Naive thymus-derived CD8-positive, alpha-beta T cell (primary cell): ENCODE data around the gene RETN. TPM values are rescaled to one million over a fixed set of nuclear protein-coding genes. Genes with fewer than 3 reads are reported as not detected.
"Not testable (repeated sequence)": the region's sequence is repeated elsewhere in the genome, so short reads cannot be mapped to it uniquely, and the experiment has no call there.

ENCODE experiments used
- ATAC-seq, 2 donors: fragments of 150-1000 bp; cut with Tn5 transposase in 1 of 2; sonication (Bioruptor Pico), chemical (Tn5 transposase) in 1 of 2; 1 replicate in 1 of 2; 2 replicates in 1 of 2; pipeline ENCODE4 v1.10.0; 2021; ENCODE audit warnings: mild to moderate bottlenecking in 2 of 2, moderate library complexity in 2 of 2
- POLR2A ChIA-PET: fragments of 350-600 bp; sonication (Branson Sonifier 250); formaldehyde crosslinking; loops from one replicate; lab custom pipeline; 2021; ENCODE audit warnings: antibody characterized with exemption; lab: Charles Lee
- DNase-seq, 10 donors: peaks; one replicate each; pipeline versions ENCODE4 v3.0.0 to v3.0.0-alpha.2; 2020 to 2022
- H3K27ac Mint-ChIP-seq, 10 donors: one replicate each; pipeline ENCODE4 v1.8.0; 2020 to 2022; ENCODE audit warnings: mild to moderate bottlenecking in 10 of 10, mixed read lengths in 10 of 10, moderate library complexity in 4 of 10, inconsistent platforms in 1 of 10
- H3K27me3 Mint-ChIP-seq, 5 donors: one replicate each; pipeline ENCODE4 v1.8.0; 2021 to 2022; ENCODE audit warnings: mixed read lengths in 5 of 5
- H3K36me3 Mint-ChIP-seq, 3 donors: one replicate each; pipeline ENCODE4 v1.8.0; 2020 to 2022; ENCODE audit warnings: mixed read lengths in 3 of 3, mild to moderate bottlenecking in 2 of 3, inconsistent platforms in 1 of 3
- H3K4me1 Mint-ChIP-seq, 4 donors: one replicate each; pipeline ENCODE4 v1.8.0; 2021 to 2022; ENCODE audit warnings: mixed read lengths in 4 of 4
- H3K4me3 Mint-ChIP-seq, 10 donors: one replicate each; pipeline ENCODE4 v1.8.0; 2020 to 2022; ENCODE audit warnings: mild to moderate bottlenecking in 10 of 10, mixed read lengths in 10 of 10, moderate library complexity in 6 of 10, inconsistent platforms in 1 of 10
- H3K9me3 Mint-ChIP-seq, 9 donors: one replicate each; pipeline ENCODE4 v1.8.0; 2020 to 2022; ENCODE audit warnings: mixed read lengths in 9 of 9, mild to moderate bottlenecking in 3 of 9, inconsistent platforms in 1 of 9, moderate library complexity in 1 of 9
- polyA plus RNA-seq, 3 donors: library from polyadenylated mRNA; unstranded; fragments of 300-500 nt; fragmentation: Illumina TruSeq; gene quantifications; one replicate each; pipeline ENCODE4 v1.2.3, GENCODE V29; 2021
- total RNA-seq, 8 experiments: library from RNA in 2 of 8; stranded (reverse) in 2 of 8; gene quantifications; one replicate each; pipeline ENCODE4 v1.2.3 and lab custom pipeline; 2021 to 2026

Gene RETN
- total and polyA plus RNA-seq, 5 experiments from 2014 or later, result 6.5 to 12.8 (median 8.7) TPM; not detected in 2

DNA sequence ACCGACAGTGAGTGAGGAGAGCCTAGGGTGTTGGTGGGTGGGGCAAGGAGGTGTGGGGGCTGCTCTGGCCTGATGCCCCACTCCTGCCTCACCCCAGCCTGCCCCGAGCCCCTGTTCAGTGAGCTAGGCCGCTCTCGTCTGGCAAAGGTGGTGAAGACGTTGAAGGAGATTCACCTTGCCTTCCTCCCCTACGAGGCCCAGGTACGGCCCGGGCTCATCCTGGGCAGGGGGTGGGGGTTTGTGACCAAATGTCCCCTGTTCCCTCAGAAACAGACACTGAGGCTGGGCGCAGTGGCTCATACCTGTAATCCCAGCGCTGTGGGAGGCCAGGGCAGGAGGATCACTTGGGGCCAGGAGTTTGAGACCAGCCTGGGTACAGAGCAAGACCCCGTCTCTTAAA, 28.0 kb upstream of the RETN start:
- DNase-seq, result no peak
- Mint-ChIP-seq H3K9me3 (no peaks in the 10 kb centered on the region), H3K27me3 (no peaks in the 10 kb centered on the region), H3K4me1 (peaks cover 14 to 40% (median 30%) of the 10 kb centered on the region in 4 donors), H3K4me3 (no peak overlapping the region), H3K36me3 (peaks cover 0 to 17% (median 0%) of the 10 kb centered on the region in 3 donors), H3K27ac (no peak overlapping the region)
- ATAC-seq, result no peak
- POLR2A ChIA-PET, result interaction anchor here (1.9 kb wide), 1 partner anchor 11 kb away, joined by 8 read pairs; the partner anchor contains the start of genes PET100 and XAB2

DNA sequence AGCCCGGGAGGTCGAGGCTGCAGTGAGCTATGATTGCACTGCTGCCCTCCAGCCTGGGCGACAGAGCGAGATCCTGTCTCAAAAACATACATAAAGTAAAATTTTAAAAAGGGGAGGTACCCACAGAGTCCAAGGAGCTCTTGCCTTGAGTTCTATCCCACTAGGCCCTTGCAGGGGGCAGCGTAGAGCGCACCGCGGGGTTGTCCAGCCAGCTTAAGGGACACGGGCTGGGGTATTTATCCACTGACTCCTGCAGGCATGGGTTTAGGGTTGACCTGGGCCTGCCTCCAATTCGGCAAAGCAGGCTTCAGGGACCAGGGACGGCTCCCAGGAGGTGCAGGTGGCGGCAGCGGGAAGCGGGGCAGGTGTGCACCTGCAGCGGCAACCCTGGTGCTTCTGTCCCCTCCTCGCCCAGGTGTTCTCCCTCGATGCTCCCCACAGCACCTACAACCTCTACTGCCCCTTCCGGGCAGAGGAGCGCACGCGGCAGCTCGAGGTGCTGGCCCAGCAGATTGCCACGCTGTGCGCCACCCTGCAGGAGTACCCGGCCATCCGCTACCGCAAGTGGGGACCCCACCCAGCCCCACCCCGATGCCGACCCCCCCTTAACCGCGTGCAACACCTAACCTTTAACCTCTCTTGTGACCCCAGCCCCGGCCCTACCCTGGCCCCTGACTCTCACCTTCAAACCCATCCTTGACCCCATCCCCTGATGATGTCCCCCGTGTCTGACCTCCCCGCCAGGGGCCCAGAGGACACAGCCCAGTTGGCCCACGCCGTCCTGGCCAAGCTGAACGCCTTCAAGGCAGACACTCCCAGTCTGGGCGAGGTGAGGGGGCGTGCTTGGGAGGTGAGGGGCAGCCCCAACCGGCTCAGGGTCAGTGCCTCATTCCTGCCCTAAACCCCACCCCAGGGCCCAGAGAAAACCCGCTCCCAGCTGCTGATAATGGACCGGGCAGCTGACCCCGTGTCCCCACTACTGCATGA, 27.3 kb upstream of the RETN start:
- Mint-ChIP-seq H3K9me3 (no peaks in the 10 kb centered on the region), H3K4me1 (peaks cover 15 to 32% (median 26%) of the 10 kb centered on the region in 4 donors), H3K27ac (peak overlapping the region in 1 of 10 donors; percentile 59), H3K27me3 (no peaks in the 10 kb centered on the region), H3K36me3 (peaks cover 0 to 20% (median 0%) of the 10 kb centered on the region in 3 donors), H3K4me3 (no peak overlapping the region)
- POLR2A ChIA-PET, result interaction anchor here (1.9 kb wide), 1 partner anchor 12 kb away, joined by 8 read pairs; the partner anchor contains the start of genes PET100 and XAB2
- ATAC-seq, result no peak
- no peak for DNase-seq

DNA sequence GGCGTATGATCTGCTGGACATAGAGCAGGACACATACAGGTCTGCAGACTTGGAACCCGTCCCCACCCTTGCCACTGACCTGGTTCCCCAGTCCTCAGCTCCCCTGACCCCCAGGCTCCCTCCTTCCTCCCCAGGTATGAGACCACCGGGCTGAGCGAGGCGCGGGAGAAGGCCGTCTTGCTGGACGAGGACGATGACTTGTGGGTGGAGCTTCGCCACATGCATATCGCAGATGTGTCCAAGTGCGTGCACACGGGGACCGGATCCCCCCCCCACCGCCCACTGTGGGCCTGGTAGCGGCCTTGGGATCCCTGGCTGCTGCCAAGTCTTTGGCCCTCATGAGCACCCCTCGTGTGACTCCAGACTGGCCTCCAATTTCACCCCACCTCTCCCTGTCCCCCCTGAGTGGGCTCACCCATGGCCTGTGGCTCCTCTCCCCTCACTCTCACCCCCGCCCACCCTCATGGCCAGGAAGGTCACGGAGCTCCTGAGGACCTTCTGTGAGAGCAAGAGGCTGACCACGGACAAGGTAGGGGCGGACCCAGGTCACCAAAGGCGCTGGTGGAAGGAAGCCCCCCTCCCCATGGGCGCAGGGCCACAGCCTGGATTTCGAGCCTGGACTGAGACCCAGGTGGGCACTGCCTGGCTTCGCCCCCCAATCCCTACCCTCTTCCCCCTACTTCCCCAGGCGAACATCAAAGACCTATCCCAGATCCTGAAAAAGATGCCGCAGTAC, 26.4 kb upstream of the RETN start:
- ATAC-seq (no peak), DNase-seq (no peak)
- no peak overlapping the region for H3K4me3 Mint-ChIP-seq
- no peaks in the 10 kb centered on the region for H3K9me3 Mint-ChIP-seq
- H3K4me1 Mint-ChIP-seq, result peaks cover 14 to 29% (median 21%) of the 10 kb centered on the region in 4 donors
- POLR2A ChIA-PET, result interaction anchor here (1.9 kb wide), 1 partner anchor 13 kb away, joined by 8 read pairs; the partner anchor contains the start of genes PET100 and XAB2
- H3K27me3 Mint-ChIP-seq, result no peaks in the 10 kb centered on the region
- H3K36me3 Mint-ChIP-seq, result peaks cover 0 to 20% (median 0%) of the 10 kb centered on the region in 3 donors
- H3K27ac Mint-ChIP-seq, result no peak overlapping the region

- Mint-ChIP-seq H3K4me3 (no peak overlapping the region), H3K36me3 (peaks cover 0 to 24% (median 0%) of the 10 kb centered on the region in 3 donors), H3K27me3 (no peaks in the 10 kb centered on the region), H3K27ac (peak overlapping the region in 1 of 10 donors; percentile 11), H3K9me3 (no peaks in the 10 kb centered on the region), H3K4me1 (peaks cover 14 to 24% (median 19%) of the 10 kb centered on the region in 4 donors)
- DNase-seq, result no peak
- POLR2A ChIA-PET, result no interaction called here
- ATAC-seq, result no peak
These were observed 25.8 kb upstream of the RETN start for GRCh38 chr19:7643031-7643415.

- H3K27me3 Mint-ChIP-seq, ATAC-seq, H3K4me3 Mint-ChIP-seq, H3K9me3 Mint-ChIP-seq: not testable (repeated sequence)
- Mint-ChIP-seq H3K27ac (peak overlapping the region in 1 of 10 donors; percentile 60), H3K36me3 (peaks cover 0 to 24% (median 0%) of the 10 kb centered on the region in 3 donors), H3K4me1 (peaks cover 13 to 15% (median 15%) of the 10 kb centered on the region in 4 donors)
- POLR2A ChIA-PET, result interaction anchor here (0.7 to 1.3 kb wide), 2 partner anchors 12 to 14 kb away, joined by 3 to 4 read pairs; no protein-coding TSS in a partner anchor
- peak in 1 of 10 donors; percentile 14 for DNase-seq
These were observed 25.0 kb upstream of the RETN start for GRCh38 chr19:7643629-7644549.

- POLR2A ChIA-PET, result interaction anchor here (0.7 to 1.3 kb wide), 2 partner anchors 12 to 13 kb away, joined by 3 to 4 read pairs; no protein-coding TSS in a partner anchor
- DNase-seq (no peak), ATAC-seq (no peak)
- Mint-ChIP-seq H3K4me1 (peaks cover 8 to 10% (median 9%) of the 10 kb centered on the region in 4 donors), H3K27me3 (no peaks in the 10 kb centered on the region), H3K9me3 (no peaks in the 10 kb centered on the region), H3K27ac (peak overlapping the region in 1 of 10 donors; percentile 60), H3K4me3 (no peak overlapping the region), H3K36me3 (peaks cover 0 to 24% (median 0%) of the 10 kb centered on the region in 3 donors)
These were observed 24.3 kb upstream of the RETN start for GRCh38 chr19:7644550-7644877.

GRCh38 chr19:7645163-7645562, 23.7 kb upstream of the RETN start:
- ATAC-seq (no peak), DNase-seq (no peak)
- POLR2A ChIA-PET, result interaction anchor here (1.3 kb wide), 1 partner anchor 11 kb away, joined by 3 read pairs; no protein-coding TSS in a partner anchor
- Mint-ChIP-seq H3K36me3 (peaks cover 0 to 24% (median 0%) of the 10 kb centered on the region in 3 donors), H3K4me3 (no peak overlapping the region), H3K9me3 (no peaks in the 10 kb centered on the region), H3K27me3 (no peaks in the 10 kb centered on the region), H3K4me1 (peaks cover 1 to 4% (median 3%) of the 10 kb centered on the region in 4 donors), H3K27ac (peak overlapping the region in 1 of 10 donors; percentile 91)

DNA sequence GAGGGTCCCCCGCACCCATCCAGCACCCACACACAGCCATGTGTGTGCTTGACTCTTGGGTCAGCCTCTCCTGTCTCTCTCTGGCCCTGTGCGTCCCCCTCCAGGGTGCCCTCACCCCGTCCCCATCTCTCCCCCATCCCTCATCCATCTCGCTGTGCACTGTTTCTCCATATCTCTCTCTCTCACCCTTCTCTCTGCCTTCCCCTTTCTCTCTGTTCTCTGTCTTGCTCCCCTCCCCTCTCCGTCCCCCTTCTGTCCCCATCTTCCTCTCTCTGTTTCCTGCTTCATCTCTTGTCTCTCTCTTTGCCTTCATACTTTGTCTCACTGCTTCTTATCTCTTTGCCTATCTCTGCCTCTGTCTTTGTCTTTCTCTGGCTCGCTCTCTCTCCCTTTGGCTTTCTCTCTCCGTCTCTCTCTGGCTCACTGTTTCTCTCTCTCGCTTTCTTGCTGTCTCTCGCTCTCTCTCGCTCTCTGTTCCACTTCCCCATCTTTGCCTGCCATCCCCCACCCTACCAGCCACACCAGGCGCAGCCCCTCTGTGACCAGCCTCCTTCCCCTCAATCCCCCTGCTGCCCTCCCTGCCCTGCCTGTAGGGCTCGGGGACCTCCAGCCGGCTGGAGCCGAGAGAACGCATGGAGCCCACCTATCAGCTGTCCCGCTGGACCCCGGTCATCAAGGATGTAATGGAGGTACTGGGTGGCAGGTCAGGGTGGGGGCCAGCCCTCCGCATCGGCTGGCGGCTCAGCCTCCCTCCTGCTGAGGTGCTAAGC, 23.0 kb upstream of the RETN start:
- POLR2A ChIA-PET, result no interaction called here
- Mint-ChIP-seq H3K27ac (peak overlapping the region in 1 of 10 donors; percentile 91), H3K4me3 (peak overlapping the region in 2 of 10 donors; percentile 17 to 58), H3K36me3 (peaks cover 0 to 21% (median 0%) of the 10 kb centered on the region in 3 donors), H3K27me3 (no peaks in the 10 kb centered on the region), H3K4me1 (peaks cover 0 to 3% (median 0%) of the 10 kb centered on the region in 4 donors), H3K9me3 (no peaks in the 10 kb centered on the region)
- DNase-seq, result no peak
- ATAC-seq, result no peak

DNA sequence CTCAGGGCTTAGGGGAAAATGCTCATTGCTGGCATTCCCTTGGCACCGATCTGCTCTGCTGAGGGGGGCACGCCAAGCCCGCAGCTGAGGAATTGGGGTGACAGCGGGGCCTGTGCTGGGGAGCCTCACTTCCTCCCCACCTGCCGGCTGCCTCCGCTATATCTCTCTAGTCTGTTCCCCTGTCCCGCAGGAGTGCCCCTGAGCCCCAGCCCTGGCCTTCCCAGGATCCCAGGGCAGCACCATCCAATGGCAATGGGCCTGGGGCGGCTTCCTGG, 22.5 kb upstream of the RETN start:
- H3K36me3 Mint-ChIP-seq, result peaks cover 0 to 21% (median 0%) of the 10 kb centered on the region in 3 donors
- ATAC-seq (no peak), DNase-seq (no peak)
- no peaks in the 10 kb centered on the region for H3K27me3 Mint-ChIP-seq
- POLR2A ChIA-PET, result interaction anchor here (3.2 kb wide), 1 partner anchor 8 kb away, joined by 16 read pairs; the partner anchor contains the start of gene STXBP2
- no peaks in the 10 kb centered on the region for H3K9me3 Mint-ChIP-seq
- H3K4me3 Mint-ChIP-seq, result no peak overlapping the region
- peak overlapping the region in 1 of 10 donors; percentile 11 for H3K27ac Mint-ChIP-seq
- peaks cover 0 to 3% (median 0%) of the 10 kb centered on the region in 4 donors for H3K4me1 Mint-ChIP-seq

DNA sequence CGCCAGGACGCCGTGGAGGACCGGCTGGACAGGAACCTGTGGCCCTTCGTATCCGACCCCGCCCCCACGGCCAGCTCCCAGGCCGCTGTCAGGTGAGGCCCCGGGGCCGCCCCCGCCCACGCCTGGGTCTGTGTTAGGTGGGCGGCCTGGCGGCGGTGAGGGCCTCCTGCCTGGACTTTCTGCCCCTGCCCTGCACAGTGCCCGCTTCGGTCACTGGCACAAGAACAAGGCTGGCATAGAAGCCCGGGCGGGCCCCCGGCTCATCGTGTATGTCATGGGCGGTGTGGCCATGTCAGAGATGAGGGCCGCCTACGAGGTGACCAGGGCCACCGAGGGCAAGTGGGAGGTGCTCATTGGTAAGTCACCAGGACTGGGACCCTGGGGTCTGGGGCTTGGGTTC, 21.7 kb upstream of the RETN start:
- peaks cover 0 to 2% (median 0%) of the 10 kb centered on the region in 5 donors for H3K27me3 Mint-ChIP-seq

More for the DNA sequence above, 21.7 kb upstream of the RETN start:
- POLR2A ChIA-PET, result interaction anchor here (3.2 kb wide), 1 partner anchor 9 kb away, joined by 16 read pairs; the partner anchor contains the start of gene STXBP2
- Mint-ChIP-seq H3K36me3 (peaks cover 0 to 21% (median 0%) of the 10 kb centered on the region in 3 donors), H3K9me3 (no peaks in the 10 kb centered on the region), H3K4me3 (no peak overlapping the region), H3K4me1 (peaks cover 2 to 4% (median 3%) of the 10 kb centered on the region in 4 donors), H3K27ac (no peak overlapping the region)
- DNase-seq, result no peak
- ATAC-seq, result no peak
